PC-9 (cell line): ENCODE measurements around the gene RFFL.

ENCODE experiments used
- EZH2 ChIP-seq: fragments of 200-600 bp; sonication (generic); IDR thresholded peaks from 2 replicates; pipeline ENCODE4 v1.8.0; 2017; ENCODE audit warnings: antibody characterized with exemption, low read depth
- TF ChIP-seq, protein P1 (sequence below): fragments of 200-600 bp; sonication (generic); conservative IDR thresholded peaks from 2 replicates; pipeline ENCODE4 v1.6.1; 2017; ENCODE audit warnings: mixed run types, antibody characterized with exemption, mild to moderate bottlenecking, moderate library complexity

GRCh38 chr17:35103271-35103670 lies 39.8 kb upstream of the RFFL start:
- TF ChIP-seq, protein P1, sequence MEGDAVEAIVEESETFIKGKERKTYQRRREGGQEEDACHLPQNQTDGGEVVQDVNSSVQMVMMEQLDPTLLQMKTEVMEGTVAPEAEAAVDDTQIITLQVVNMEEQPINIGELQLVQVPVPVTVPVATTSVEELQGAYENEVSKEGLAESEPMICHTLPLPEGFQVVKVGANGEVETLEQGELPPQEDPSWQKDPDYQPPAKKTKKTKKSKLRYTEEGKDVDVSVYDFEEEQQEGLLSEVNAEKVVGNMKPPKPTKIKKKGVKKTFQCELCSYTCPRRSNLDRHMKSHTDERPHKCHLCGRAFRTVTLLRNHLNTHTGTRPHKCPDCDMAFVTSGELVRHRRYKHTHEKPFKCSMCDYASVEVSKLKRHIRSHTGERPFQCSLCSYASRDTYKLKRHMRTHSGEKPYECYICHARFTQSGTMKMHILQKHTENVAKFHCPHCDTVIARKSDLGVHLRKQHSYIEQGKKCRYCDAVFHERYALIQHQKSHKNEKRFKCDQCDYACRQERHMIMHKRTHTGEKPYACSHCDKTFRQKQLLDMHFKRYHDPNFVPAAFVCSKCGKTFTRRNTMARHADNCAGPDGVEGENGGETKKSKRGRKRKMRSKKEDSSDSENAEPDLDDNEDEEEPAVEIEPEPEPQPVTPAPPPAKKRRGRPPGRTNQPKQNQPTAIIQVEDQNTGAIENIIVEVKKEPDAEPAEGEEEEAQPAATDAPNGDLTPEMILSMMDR: no peak
- TF ChIP-seq EZH2: no peak
